Adipocyte (in vitro differentiated cells): ENCODE data around the gene SDF2L1.
"Not testable (repeated sequence)": the region's sequence is repeated elsewhere in the genome, so short reads cannot be mapped to it uniquely, and the experiment has no call there.

Source experiments
- DNase-seq: peaks from one replicate; pipeline ENCODE4 v3.0.0-alpha.2; 2015; ENCODE audit warnings: low read depth
- H3K27me3 ChIP-seq: replicated peaks from 2 replicates; pipeline ENCODE4 v1.7.0; 2013; ENCODE audit warnings: mild to moderate bottlenecking, low read length, moderate library complexity; ENCODE audit not compliant: control insufficient read depth, insufficient read depth
- H3K36me3 ChIP-seq: 2 replicates; pipeline ENCODE4 v1.7.0; 2013; ENCODE audit warnings: low read length, mild to moderate bottlenecking, moderate library complexity; ENCODE audit not compliant: control insufficient read depth, insufficient read depth, severe bottlenecking
- H3K4me1 ChIP-seq: 2 replicates; pipeline ENCODE4 v1.7.0; 2013; ENCODE audit warnings: mild to moderate bottlenecking, low read length, moderate library complexity; ENCODE audit not compliant: control insufficient read depth, insufficient read depth
- H3K4me3 ChIP-seq: 2 replicates; pipeline ENCODE4 v1.7.0; 2013; ENCODE audit warnings: mild to moderate bottlenecking, low read length, moderate library complexity
- H3K9ac ChIP-seq: 2 replicates; pipeline ENCODE4 v1.7.0; 2013; ENCODE audit warnings: mild to moderate bottlenecking, low read length, moderate library complexity
- H3K9me3 ChIP-seq: 2 replicates; pipeline ENCODE4 v1.7.0; 2013; ENCODE audit warnings: mild to moderate bottlenecking, low read length, moderate library complexity; ENCODE audit not compliant: control insufficient read depth

The SDF2L1 gene

DNA sequence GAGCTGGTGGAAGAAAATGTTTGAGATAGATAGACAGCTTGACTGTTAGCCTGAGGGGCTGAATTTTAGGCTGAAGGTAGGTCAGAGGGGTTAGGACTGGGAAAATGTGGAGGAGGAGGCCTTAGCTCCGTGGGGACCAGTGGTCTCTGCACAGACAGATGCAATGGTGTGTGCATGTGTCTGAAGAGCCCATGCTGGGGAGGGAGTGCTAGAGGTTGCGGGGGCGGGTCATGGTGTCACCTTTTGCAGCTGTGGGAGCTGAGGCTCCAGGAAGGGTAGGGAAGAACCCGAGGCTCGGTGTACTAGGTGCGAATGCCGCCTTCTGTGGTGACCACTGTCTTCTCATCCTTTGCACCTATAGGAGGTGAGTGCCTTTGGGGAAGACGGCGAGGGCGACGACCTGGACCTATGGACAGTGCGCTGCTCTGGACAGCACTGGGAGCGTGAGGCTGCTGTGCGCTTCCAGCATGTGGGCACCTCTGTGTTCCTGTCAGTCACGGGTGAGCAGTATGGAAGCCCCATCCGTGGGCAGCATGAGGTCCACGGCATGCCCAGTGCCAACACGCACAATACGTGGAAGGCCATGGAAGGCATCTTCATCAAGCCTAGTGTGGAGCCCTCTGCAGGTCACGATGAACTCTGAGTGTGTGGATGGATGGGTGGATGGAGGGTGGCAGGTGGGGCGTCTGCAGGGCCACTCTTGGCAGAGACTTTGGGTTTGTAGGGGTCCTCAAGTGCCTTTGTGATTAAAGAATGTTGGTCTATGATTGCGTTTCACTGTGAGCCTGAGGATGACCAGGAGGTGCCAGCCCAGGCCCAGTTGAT, 1.6 kb downstream of the SDF2L1 start:
- no peaks in the 10 kb centered on the region for H3K9me3 ChIP-seq
- peak overlapping the region; percentile 87 for H3K4me3 ChIP-seq
- DNase-seq, result no peak
- peak overlapping the region; percentile 80 for H3K9ac ChIP-seq
- peaks cover 1% of the 10 kb centered on the region for H3K36me3 ChIP-seq
- no peaks in the 10 kb centered on the region for H3K27me3 ChIP-seq
- peaks cover 9% of the 10 kb centered on the region for H3K4me1 ChIP-seq

- not testable (repeated sequence) for DNase-seq, H3K9me3 ChIP-seq, H3K36me3 ChIP-seq, H3K9ac ChIP-seq, H3K4me3 ChIP-seq, H3K27me3 ChIP-seq, H3K4me1 ChIP-seq
Observed at GRCh38 chr22:21645513-21645912, 3.4 kb downstream of the SDF2L1 start.

GRCh38 chr22:21646608-21647590, 4.8 kb downstream of the SDF2L1 start:
- H3K9me3 ChIP-seq, result no peaks in the 10 kb centered on the region
- DNase-seq, result peak; percentile 93

GRCh38 chr22:21650280-21650679, 8.2 kb downstream of the SDF2L1 start:
- no peaks in the 10 kb centered on the region for H3K9me3 ChIP-seq
- H3K4me3 ChIP-seq, result no peak overlapping the region
- H3K36me3 ChIP-seq, result peaks cover 3% of the 10 kb centered on the region
- no peaks in the 10 kb centered on the region for H3K27me3 ChIP-seq
- peaks cover 12% of the 10 kb centered on the region for H3K4me1 ChIP-seq
- DNase-seq, result no peak
- H3K9ac ChIP-seq, result no peak overlapping the region

More at GRCh38 chr22:21646608-21647590, 4.8 kb downstream of the SDF2L1 start:
- H3K36me3 ChIP-seq, result peaks cover 3% of the 10 kb centered on the region
- H3K27me3 ChIP-seq, result no peaks in the 10 kb centered on the region
- H3K4me1 ChIP-seq, result peaks cover 13% of the 10 kb centered on the region
- H3K9ac ChIP-seq, result no peak overlapping the region
- H3K4me3 ChIP-seq, result no peak overlapping the region

- Histone ChIP-seq H3K27me3 (no peaks in the 10 kb centered on the region), H3K36me3 (peaks cover 3% of the 10 kb centered on the region), H3K9me3 (no peaks in the 10 kb centered on the region), H3K4me1 (peaks cover 12% of the 10 kb centered on the region), H3K4me3 (peak overlapping the region; percentile 82), H3K9ac (peak overlapping the region; percentile 81)
- DNase-seq, result no peak
Observed at GRCh38 chr22:21650823-21651520, 8.9 kb downstream of the SDF2L1 start.

DNA sequence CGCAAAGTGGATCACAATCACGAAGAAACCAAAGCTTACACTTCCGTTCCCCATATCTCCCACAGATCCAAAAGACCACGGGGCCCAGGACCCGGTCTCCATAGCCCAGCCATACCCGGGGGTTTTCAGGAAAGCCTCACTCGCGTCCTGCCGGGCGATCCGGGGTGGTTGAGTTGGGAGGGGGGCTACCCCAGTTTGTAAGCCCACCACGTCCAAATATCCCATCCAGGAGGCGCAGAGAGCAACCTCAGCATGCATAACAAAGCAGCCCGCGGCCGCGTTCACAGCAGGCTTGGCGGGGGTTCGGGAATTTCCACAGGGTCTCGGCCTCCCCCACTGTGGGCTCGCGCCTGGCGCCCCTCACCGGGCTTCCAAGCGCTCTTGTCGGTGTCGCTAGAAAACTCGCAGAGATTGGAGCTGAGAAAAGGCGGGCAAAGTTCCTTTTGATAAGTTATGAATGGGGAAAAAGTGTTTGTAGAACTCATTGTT, 9.5 kb downstream of the SDF2L1 start:
- Histone ChIP-seq H3K4me3 (peak overlapping the region; percentile 82), H3K9ac (peak overlapping the region; percentile 81), H3K4me1 (peaks cover 12% of the 10 kb centered on the region), H3K9me3 (no peaks in the 10 kb centered on the region), H3K36me3 (peaks cover 3% of the 10 kb centered on the region), H3K27me3 (no peaks in the 10 kb centered on the region)
- no peak for DNase-seq

DNA sequence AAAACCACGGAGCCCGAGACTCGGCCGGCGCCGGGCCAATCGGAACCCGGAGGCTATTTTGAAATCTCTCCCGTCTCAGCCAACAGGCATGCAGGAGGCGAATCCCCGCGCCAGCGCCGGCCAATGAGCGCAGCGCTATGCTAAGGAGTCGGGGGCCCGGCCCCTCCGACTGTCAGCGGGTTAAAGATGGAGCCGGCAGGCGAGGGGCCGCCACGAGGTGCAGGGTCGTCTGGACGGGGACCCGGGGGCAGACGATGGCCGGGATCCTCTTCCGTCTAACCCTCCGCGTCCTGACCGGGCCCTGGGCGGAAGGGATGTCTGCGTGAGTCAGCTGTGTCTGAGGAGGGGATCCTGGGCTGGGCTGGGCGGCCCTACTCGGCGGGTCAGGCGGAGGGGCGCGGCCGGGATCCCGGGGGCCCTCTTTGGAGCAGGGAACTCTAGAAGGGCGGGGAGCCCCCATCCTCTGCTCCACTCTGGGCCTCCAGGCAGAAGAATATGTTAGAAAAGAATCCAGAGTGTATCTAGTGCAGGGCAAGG, 10.0 kb downstream of the SDF2L1 start:
- Histone ChIP-seq H3K36me3 (peaks cover 3% of the 10 kb centered on the region), H3K9ac (peak overlapping the region; percentile 81)

DNA sequence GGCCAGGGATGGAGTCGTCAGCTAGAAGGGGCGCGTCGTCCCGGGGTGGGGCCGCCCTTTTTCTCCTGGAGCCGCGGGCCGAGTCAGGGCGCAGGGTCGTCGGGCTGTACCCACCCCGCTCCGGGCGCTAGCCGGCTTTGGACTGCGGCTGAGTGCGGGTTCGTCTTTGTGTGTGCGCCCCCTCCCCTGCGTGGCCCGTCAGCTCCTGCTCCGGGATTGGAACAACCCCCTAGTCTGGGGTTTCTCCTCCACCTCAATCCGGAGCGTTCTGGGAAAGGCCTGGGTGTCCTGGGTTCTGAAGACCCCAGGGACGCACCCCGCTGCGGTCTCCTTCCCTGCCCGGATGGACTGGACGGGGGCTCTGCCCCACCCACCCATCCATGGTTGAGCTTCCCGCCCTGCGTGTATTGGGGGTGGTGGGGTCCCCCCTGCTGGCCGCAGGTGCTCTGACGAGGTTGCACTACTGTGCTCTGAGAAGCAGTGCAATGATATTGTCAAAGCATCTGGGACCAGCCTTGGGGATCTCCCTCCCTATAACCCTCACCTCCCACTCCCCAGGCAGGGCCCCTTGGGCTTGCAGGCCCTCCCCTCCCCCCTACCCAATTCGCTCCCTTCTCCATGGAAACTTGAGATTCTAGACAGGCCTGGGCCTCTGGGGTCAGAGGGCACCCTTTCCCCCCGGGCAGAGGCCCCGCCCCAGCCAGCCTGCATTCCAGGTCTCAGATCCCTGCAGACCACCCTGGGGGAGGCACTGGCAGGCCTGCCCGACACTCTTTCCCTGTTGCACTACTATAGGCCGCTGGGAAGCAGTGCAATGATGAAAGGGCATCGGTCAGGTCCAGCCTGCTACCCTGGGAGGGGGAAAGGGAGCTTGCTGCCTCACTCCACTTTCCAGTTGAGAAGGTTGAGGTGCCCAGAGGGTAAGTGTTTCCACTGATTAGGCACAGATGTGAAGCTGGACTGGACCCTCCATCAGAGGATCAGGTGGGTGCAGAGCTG, 10.7 kb downstream of the SDF2L1 start:
- no peak for DNase-seq

More for the DNA sequence above, 10.0 kb downstream of the SDF2L1 start:
- Histone ChIP-seq H3K9me3 (no peaks in the 10 kb centered on the region), H3K4me1 (peaks cover 12% of the 10 kb centered on the region), H3K4me3 (peak overlapping the region; percentile 82), H3K27me3 (no peaks in the 10 kb centered on the region)
- DNase-seq, result peak; percentile 97

GRCh38 chr22:21657020-21657359, 14.9 kb downstream of the SDF2L1 start:
- no peak overlapping the region for H3K9ac ChIP-seq
- H3K9me3 ChIP-seq, result no peaks in the 10 kb centered on the region
- peak overlapping the region; percentile 72 for H3K4me3 ChIP-seq
- H3K27me3 ChIP-seq, result peaks cover 18% of the 10 kb centered on the region
- peaks cover 4% of the 10 kb centered on the region for H3K4me1 ChIP-seq
- no peak for DNase-seq
- no peaks in the 10 kb centered on the region for H3K36me3 ChIP-seq

More for the DNA sequence above, 10.7 kb downstream of the SDF2L1 start:
- peaks cover 3% of the 10 kb centered on the region for H3K36me3 ChIP-seq
- no peaks in the 10 kb centered on the region for H3K27me3 ChIP-seq
- H3K9ac ChIP-seq, result peak overlapping the region; percentile 81
- H3K4me1 ChIP-seq, result peaks cover 12% of the 10 kb centered on the region
- no peaks in the 10 kb centered on the region for H3K9me3 ChIP-seq
- peak overlapping the region; percentile 82 for H3K4me3 ChIP-seq
